ENCODE measurements around the gene DAB1.

DNA sequence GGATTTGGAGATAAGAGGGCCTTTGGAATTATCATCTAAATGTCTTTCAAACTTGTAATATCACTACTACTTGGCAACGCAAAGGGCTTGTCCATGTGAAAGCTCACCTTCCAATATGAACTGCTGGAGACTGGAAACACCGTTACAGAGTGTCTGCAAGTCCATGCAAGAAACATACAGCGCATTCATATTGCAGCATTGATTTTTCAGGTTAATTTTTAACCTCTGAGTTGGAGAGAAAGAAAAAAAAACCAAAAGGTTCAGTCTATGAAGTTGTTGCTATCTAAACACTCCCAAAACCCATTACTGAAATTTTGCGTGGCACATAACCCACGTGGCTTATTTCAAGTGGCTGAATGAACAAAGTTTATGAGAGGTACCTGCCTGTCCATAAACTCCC is 23.8 kb downstream of the DAB1 start:
- TF ChIP-seq EZH2 (IDR thresholded peaks at IDR 0.05) (no peak), EZH2phosphoT487 (IDR thresholded peaks at IDR 0.05; ENCODE audit: borderline replicate concordance) (no peak), POLR2A (IDR thresholded peaks at IDR 0.05; ENCODE audit: borderline replicate concordance, extremely low read depth, insufficient read depth, insufficient read length) (no peak), YY1 (IDR thresholded peaks at IDR 0.05; ENCODE audit: extremely low read depth, insufficient replicate concordance, low read depth, low read length) (no peak), ELF1 (IDR thresholded peaks at IDR 0.05; ENCODE audit: borderline replicate concordance, low read depth) (no peak), RAD21 (IDR thresholded peaks at IDR 0.05; ENCODE audit: low read depth) (no peak), ZNF274 (IDR thresholded peaks at IDR 0.05; ENCODE audit: low read depth, low read length) (no peak)
- TF ChIP-seq, protein P1, sequence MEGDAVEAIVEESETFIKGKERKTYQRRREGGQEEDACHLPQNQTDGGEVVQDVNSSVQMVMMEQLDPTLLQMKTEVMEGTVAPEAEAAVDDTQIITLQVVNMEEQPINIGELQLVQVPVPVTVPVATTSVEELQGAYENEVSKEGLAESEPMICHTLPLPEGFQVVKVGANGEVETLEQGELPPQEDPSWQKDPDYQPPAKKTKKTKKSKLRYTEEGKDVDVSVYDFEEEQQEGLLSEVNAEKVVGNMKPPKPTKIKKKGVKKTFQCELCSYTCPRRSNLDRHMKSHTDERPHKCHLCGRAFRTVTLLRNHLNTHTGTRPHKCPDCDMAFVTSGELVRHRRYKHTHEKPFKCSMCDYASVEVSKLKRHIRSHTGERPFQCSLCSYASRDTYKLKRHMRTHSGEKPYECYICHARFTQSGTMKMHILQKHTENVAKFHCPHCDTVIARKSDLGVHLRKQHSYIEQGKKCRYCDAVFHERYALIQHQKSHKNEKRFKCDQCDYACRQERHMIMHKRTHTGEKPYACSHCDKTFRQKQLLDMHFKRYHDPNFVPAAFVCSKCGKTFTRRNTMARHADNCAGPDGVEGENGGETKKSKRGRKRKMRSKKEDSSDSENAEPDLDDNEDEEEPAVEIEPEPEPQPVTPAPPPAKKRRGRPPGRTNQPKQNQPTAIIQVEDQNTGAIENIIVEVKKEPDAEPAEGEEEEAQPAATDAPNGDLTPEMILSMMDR (IDR thresholded peaks at IDR 0.05 in 2 of 3, conservative IDR thresholded peaks at IDR 0.05 in 1 of 3; ENCODE audit: borderline replicate concordance in 1 of 3, insufficient read depth in 1 of 3, low read depth in 2 of 3, low read length in 2 of 3), result no peak
- TF ChIP-seq, protein P2, sequence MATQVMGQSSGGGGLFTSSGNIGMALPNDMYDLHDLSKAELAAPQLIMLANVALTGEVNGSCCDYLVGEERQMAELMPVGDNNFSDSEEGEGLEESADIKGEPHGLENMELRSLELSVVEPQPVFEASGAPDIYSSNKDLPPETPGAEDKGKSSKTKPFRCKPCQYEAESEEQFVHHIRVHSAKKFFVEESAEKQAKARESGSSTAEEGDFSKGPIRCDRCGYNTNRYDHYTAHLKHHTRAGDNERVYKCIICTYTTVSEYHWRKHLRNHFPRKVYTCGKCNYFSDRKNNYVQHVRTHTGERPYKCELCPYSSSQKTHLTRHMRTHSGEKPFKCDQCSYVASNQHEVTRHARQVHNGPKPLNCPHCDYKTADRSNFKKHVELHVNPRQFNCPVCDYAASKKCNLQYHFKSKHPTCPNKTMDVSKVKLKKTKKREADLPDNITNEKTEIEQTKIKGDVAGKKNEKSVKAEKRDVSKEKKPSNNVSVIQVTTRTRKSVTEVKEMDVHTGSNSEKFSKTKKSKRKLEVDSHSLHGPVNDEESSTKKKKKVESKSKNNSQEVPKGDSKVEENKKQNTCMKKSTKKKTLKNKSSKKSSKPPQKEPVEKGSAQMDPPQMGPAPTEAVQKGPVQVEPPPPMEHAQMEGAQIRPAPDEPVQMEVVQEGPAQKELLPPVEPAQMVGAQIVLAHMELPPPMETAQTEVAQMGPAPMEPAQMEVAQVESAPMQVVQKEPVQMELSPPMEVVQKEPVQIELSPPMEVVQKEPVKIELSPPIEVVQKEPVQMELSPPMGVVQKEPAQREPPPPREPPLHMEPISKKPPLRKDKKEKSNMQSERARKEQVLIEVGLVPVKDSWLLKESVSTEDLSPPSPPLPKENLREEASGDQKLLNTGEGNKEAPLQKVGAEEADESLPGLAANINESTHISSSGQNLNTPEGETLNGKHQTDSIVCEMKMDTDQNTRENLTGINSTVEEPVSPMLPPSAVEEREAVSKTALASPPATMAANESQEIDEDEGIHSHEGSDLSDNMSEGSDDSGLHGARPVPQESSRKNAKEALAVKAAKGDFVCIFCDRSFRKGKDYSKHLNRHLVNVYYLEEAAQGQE (IDR thresholded peaks at IDR 0.05; ENCODE audit: low read depth), result no peak

Data from HCT116 (cell line).